Progenitor cell of endocrine pancreas (in vitro differentiated cells): ENCODE data around the gene SUCLG2. TPM values are rescaled to one million over a fixed set of nuclear protein-coding genes. Genes with fewer than 3 reads are reported as not detected.

Experiments
- DNase-seq: peaks from one replicate; pipeline ENCODE4 v3.0.0; 2021; ENCODE audit warnings: low spot score; ENCODE audit not compliant: unreplicated experiment
- H3K27ac Mint-ChIP-seq: 2 replicates; pipeline ENCODE4 v1.8.0; 2021; ENCODE audit warnings: mild to moderate bottlenecking, moderate library complexity, mixed read lengths
- H3K27me3 Mint-ChIP-seq: 2 replicates; pipeline ENCODE4 v1.8.0; 2021; ENCODE audit warnings: mixed read lengths
- H3K36me3 Mint-ChIP-seq: 2 replicates; pipeline ENCODE4 v1.8.0; 2022; ENCODE audit warnings: mixed read lengths; ENCODE audit not compliant: insufficient read depth
- H3K4me1 Mint-ChIP-seq: 2 replicates; pipeline ENCODE4 v1.8.0; 2021; ENCODE audit warnings: low read depth, mixed read lengths
- H3K4me3 Mint-ChIP-seq: 2 replicates; pipeline ENCODE4 v1.8.0; 2021; ENCODE audit warnings: low read depth, mild to moderate bottlenecking, moderate library complexity, mixed read lengths
- H3K9me3 Mint-ChIP-seq: 2 replicates; pipeline ENCODE4 v1.8.0; 2021; ENCODE audit warnings: low read depth, mixed read lengths
- total RNA-seq: library from RNA; stranded (reverse); gene quantifications from 2 replicates; pipeline ENCODE4 v1.2.1, GENCODE V29; 2021
- TF ChIP-seq, protein P1 (sequence below): fragments of 200-600 bp; sonication (generic); IDR thresholded peaks from one replicate; pipeline ENCODE4 v1.5.0; 2021; ENCODE audit warnings: antibody characterized with exemption, mild to moderate bottlenecking; ENCODE audit not compliant: unreplicated experiment

Gene SUCLG2
- total RNA-seq, 1 donor from 2014 or later = 41.1 TPM

DNA sequence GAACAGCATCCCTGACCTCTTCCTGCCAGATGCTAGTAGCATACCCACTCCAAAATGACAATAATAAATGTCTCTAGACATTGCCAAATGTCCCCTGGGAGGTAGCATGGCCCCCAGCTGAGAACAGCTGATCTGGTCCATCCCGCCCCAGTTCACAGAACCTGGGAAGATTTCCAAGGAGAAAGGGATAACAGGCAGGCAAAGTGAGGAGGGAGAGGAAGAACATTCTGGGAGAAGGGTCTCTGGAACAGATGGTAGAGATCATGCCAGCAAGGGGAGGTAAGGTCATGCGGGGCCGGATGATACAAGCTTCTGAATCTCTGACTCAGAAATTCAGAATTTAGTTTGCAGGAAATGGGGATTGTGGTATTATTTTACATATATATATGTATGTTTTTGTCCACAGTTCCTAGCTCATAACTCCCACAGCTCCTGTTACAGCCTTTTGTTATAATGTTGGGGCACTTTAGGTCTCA is 192.7 kb downstream of the SUCLG2 start:
- DNase-seq = no peak
- Mint-ChIP-seq H3K4me3 (no peak overlapping the region), H3K9me3 (no peaks in the 10 kb centered on the region), H3K27ac (no peak overlapping the region), H3K36me3 (no peaks in the 10 kb centered on the region), H3K27me3 (no peaks in the 10 kb centered on the region), H3K4me1 (peaks cover 8% of the 10 kb centered on the region)
- TF ChIP-seq, protein P1, sequence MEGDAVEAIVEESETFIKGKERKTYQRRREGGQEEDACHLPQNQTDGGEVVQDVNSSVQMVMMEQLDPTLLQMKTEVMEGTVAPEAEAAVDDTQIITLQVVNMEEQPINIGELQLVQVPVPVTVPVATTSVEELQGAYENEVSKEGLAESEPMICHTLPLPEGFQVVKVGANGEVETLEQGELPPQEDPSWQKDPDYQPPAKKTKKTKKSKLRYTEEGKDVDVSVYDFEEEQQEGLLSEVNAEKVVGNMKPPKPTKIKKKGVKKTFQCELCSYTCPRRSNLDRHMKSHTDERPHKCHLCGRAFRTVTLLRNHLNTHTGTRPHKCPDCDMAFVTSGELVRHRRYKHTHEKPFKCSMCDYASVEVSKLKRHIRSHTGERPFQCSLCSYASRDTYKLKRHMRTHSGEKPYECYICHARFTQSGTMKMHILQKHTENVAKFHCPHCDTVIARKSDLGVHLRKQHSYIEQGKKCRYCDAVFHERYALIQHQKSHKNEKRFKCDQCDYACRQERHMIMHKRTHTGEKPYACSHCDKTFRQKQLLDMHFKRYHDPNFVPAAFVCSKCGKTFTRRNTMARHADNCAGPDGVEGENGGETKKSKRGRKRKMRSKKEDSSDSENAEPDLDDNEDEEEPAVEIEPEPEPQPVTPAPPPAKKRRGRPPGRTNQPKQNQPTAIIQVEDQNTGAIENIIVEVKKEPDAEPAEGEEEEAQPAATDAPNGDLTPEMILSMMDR = no peak

GRCh38 chr3:67460841-67461510 is 193.4 kb downstream of the SUCLG2 start:
- Mint-ChIP-seq H3K27me3 (no peaks in the 10 kb centered on the region), H3K4me3 (no peak overlapping the region), H3K4me1 (peaks cover 8% of the 10 kb centered on the region), H3K27ac (no peak overlapping the region), H3K9me3 (no peaks in the 10 kb centered on the region), H3K36me3 (no peaks in the 10 kb centered on the region)
- DNase-seq = no peak
- TF ChIP-seq, protein P1 = no peak

GRCh38 chr3:67459796-67460195 is 194.6 kb downstream of the SUCLG2 start:
- Mint-ChIP-seq H3K27me3 (no peaks in the 10 kb centered on the region), H3K27ac (no peak overlapping the region), H3K4me3 (no peak overlapping the region), H3K4me1 (peaks cover 8% of the 10 kb centered on the region), H3K36me3 (no peaks in the 10 kb centered on the region), H3K9me3 (no peaks in the 10 kb centered on the region)
- DNase-seq = no peak
- TF ChIP-seq, protein P1 = no peak

DNA sequence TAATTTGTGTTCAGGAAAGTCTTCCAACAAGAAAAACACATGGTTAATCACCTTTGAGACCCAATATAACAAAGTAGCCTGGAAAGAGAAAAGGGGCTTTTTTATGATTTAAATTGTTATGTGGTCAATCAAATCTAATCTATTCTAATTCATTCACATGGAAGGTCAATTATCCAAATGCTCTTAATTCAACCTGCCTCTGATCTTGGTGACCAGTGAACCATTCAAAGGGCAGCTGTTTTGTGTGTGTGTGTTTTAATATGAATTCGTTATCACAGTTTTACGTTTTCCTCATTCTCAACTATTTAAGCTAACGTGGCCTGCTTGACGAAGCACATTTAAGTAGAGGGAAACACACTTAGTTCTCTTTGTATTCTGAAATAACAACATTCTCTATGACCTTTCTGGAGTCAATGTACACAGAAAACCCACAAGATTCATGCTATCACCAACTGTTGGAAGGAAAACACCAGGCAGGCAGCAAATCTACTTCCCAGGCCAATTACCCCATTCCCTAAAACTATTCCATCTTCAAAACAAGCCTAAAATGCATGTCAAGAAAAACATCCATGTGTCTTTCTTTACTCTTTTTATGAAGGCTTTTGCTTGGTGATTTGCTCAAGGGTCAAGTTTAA is 195.4 kb downstream of the SUCLG2 start:
- H3K4me1 Mint-ChIP-seq = peaks cover 8% of the 10 kb centered on the region
- H3K4me3 Mint-ChIP-seq = no peak overlapping the region
- DNase-seq = no peak
- no peaks in the 10 kb centered on the region for H3K36me3 Mint-ChIP-seq
- TF ChIP-seq, protein P1 = no peak
- H3K9me3 Mint-ChIP-seq = no peaks in the 10 kb centered on the region
- H3K27me3 Mint-ChIP-seq = no peaks in the 10 kb centered on the region
- peak overlapping the region; percentile 28 for H3K27ac Mint-ChIP-seq

GRCh38 chr3:67458408-67458807 is 196.0 kb downstream of the SUCLG2 start:
- DNase-seq = no peak
- Mint-ChIP-seq H3K36me3 (no peaks in the 10 kb centered on the region), H3K4me3 (no peak overlapping the region), H3K9me3 (no peaks in the 10 kb centered on the region), H3K4me1 (peaks cover 8% of the 10 kb centered on the region), H3K27ac (no peak overlapping the region), H3K27me3 (no peaks in the 10 kb centered on the region)
- TF ChIP-seq, protein P1 = no peak
